SKM-1 treated with dmso at 0.1 percent for 144 hours (cell line): ENCODE results near the gene GSTK1.
A peak's percentile ranks its signal among the peaks of the same experiment; 100 is the strongest.
"Not testable (repeated sequence)": the region's sequence is repeated elsewhere in the genome, so short reads cannot be mapped to it uniquely, and the experiment has no call there.

Experiments used
- DNase-seq: peaks from one replicate; lab custom pipeline; 2025; ENCODE audit not compliant: unreplicated experiment; lab: John Stamatoyannopoulos, UW

Gene GSTK1

GRCh38 chr7:143263266-143264195, at the start of gene GSTK1:
TSS of gene GSTK1 (plus strand) at chr7:143263441. CDS start at chr7:143263514, 73 bp downstream.
- peak; percentile 61 for DNase-seq

DNA sequence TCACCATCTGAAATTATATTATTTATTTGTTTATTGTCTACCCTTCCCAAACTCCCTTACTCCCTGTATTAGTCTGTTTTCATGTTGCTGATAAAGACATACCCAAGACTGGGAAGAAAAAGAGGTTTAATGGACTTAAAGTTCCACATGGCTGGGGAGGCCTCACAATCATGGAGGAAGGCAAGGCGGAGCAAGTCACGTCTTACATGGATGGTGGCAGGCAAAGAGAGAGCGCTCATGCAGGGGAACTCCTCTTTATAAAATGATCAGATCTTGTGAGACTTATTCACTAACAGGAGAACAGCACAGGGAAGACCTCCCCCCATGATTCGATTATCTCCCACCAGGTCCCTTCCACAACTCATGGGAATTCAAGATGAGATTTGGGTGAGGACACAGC, 49.8 kb upstream of the GSTK1 start:
- DNase-seq: not testable (repeated sequence)

DNA sequence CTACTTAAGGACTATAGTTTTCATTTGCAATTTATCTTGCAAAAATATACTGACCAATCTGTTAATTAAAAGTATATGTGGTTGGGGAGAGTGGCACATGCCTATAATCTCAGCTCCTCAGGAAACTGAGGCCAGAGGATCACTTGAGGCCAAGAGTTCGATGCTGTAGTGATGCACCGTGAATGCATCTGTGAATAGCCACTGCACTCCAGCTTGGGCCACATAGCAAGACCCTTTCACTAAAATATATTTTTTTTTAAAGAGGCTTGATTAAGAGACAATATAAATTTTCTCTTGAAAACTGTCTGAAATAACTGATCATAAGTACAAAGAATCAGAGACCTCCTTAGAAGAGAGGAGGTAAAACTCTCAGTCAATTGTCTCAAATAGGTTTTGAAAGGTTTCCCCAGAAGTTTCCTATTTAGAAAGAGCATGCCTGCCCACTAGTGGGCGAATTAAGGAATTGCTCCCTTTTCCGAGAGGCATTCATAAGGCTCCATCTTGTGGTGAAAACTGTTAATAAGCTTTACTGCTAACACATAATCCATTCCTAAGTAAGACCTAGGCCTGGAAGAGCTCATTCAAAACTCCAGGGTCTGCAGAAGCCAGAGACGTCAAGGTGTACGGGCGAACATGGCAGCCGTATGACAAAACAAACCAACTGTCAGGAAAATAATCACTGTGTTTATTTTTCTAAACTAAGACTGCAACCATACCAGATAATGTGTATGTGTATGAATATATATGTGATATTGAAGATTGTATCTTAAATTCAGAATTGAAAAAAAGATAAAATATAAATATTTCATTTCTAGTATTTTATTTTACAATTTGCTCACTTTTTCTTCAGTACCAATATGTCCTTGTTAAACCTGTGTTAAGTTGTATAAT, 48.2 kb upstream of the GSTK1 start:
- peak; percentile 83 for DNase-seq

- DNase-seq: no peak
These were observed 47.1 kb upstream of the GSTK1 start for GRCh38 chr7:143216151-143216550.

- DNase-seq: no peak
These were observed 46.6 kb upstream of the GSTK1 start for GRCh38 chr7:143216686-143217085.

GRCh38 chr7:143217806-143218205, 45.4 kb upstream of the GSTK1 start:
- DNase-seq: no peak

DNA sequence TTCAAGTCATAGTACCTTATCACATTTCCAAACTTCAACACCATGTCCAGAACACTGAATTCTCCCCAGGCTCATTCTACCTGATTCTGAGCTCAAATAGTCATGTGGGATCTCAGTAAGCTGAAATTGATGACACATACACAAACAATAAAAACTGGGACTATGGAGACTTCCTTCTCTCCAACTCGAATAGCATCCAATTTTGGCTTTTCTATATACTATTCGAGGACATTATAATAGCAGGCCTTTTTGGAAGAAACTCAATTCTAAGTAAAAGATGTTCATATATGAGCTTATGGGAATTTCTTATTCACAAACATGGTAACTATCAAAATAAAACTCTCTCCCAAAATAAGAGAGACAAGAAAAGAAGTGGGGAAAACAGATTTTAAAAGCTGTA, 42.0 kb upstream of the GSTK1 start:
- DNase-seq: no peak

DNA sequence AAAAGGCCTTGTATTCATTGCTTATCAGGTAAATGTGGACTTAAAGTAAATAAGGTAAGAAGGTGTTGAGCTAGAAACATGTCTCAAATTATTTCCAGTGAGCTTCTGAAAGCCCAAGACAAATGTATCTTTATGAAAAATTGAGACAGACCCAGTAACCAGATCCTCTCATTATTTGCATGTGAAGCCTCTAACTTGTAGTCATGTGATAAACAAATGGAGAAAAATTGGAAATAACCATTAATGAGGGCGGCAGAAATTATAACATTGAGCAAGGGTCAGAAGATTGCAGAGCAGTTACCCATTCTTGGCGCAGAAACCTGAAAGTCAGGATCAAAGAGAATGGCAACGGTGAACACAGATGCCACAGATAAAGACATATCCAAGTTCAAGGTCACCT, 41.5 kb upstream of the GSTK1 start, which contains the start of gene TAS2R40:
Gene TAS2R40 (plus strand): TSS at position 301 of the 400 bp plus-strand sequence. CDS start 42 bp downstream, at position 343.
- DNase-seq: no peak

GRCh38 chr7:143222782-143223181, 40.5 kb upstream of the GSTK1 start:
- DNase-seq: peak; percentile 87

- no peak for DNase-seq
These were observed 39.5 kb upstream of the GSTK1 start for GRCh38 chr7:143223784-143224183.

- no peak for DNase-seq
These were observed 38.2 kb upstream of the GSTK1 start for GRCh38 chr7:143225047-143225446.

DNA sequence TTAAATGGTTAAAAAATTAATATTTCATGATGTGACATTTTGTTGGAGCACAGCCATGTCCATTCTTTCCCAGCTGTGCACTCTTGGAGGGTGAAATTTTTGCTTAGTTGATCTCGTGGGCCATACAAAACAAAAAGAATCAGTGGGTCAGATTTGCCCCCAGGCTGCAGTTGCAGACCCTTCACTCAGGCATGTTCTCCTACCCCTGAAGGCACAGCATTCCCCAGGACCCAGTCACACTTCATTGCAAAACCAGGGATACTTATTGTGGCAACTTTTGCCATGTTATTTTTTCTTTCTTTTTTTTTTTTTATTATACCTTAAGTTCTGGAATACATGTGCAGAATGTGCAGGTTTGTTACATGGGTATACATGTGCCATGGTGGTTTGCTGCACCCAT, 35.4 kb upstream of the GSTK1 start:
- no peak for DNase-seq

DNA sequence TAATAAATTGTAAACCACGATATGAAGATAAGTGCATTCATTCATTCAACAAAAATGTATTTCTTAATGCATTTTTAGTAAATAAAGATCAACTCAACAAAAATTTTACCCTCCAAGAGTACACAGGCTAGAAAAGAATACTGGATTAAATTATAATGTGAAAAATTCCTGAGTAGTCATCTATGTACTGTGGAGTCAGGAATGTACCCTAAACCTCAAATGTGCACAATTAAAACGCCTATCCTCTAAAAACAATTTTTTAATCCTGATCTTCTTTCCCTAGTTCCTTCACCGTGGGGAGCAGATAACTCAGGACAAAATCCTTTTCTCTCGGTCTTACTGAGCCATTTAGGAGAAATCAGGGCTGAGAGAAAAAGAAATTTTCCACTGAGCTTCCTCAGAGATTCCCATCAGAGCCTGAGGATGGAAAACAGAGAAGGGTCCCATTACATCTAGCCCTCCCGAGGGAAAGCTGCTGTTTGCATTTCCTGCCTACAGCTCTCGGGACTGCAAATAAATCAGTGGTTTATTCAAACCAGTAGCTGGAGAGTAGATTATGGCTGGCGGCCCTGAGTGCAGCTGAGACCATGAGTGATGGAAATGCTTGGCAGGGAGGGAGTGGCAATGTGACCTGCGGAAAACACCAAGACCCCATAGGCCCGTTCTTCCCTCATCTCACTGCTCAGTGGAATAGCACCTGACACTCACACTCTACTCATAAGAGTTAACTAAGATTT, 34.0 kb upstream of the GSTK1 start:
- no peak for DNase-seq

- no peak for DNase-seq
These were observed 32.4 kb upstream of the GSTK1 start for GRCh38 chr7:143230602-143231457.

- DNase-seq: peak; percentile 60
These were observed 29.3 kb upstream of the GSTK1 start for GRCh38 chr7:143233816-143234532.

- DNase-seq: no peak
These were observed 28.7 kb upstream of the GSTK1 start for GRCh38 chr7:143234533-143234875.

GRCh38 chr7:143235561-143235960, 27.7 kb upstream of the GSTK1 start:
- no peak for DNase-seq

DNA sequence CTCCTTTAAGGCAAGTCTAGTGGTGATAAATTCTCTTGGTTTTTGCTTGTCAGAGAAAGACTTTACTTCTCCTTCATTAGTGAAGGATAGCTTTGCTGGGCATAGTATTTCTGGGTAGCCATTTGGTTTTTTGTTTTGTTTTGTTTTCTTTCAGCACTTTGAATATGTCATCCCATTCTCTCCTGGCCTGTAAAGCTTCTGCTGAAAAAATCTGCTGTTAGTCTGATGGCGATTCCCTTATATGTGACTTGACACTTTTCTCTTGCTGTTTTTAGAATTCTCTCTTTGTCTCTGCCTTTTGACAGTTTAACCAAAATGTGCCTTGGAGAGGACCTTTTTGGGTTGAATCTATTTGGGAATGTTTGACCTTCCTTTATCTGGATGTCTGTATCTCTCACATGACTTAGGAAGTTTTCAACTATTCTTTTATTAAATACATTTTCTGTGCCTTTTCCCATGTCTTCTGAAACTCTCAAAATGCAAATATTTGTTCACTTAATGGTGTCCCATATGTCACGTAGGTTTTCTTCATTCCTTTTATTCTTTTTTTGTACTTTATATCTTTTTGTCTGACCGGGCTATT, 26.7 kb upstream of the GSTK1 start:
- DNase-seq: no peak

- no peak for DNase-seq
These were observed 25.9 kb upstream of the GSTK1 start for GRCh38 chr7:143237366-143237765.
